Muscle of leg (tissue), 11 donors: ENCODE results near the gene ZNF793. TPM values are rescaled to one million over a fixed set of nuclear protein-coding genes. Genes with fewer than 3 reads are reported as not detected.

ENCODE experiments used
- DNase-seq: peaks from one replicate; pipeline ENCODE4 v3.0.0; 2013
- H3K27ac ChIP-seq: one replicate; pipeline ENCODE4 v1.5.1; 2013; ENCODE audit warnings: mild to moderate bottlenecking, low read length, control low read depth
- H3K27me3 ChIP-seq: one replicate; pipeline ENCODE4 v1.6.1; 2013; ENCODE audit warnings: low read length; ENCODE audit not compliant: control insufficient read depth, insufficient read depth
- H3K36me3 ChIP-seq: one replicate; pipeline ENCODE4 v1.6.1; 2013; ENCODE audit warnings: low read length; ENCODE audit not compliant: control insufficient read depth, insufficient read depth
- H3K4me1 ChIP-seq: one replicate; pipeline ENCODE4 v1.6.1; 2013; ENCODE audit warnings: low read length; ENCODE audit not compliant: control insufficient read depth, insufficient read depth
- H3K4me3 ChIP-seq: one replicate; pipeline ENCODE4 v1.5.1; 2013; ENCODE audit warnings: low read length, control low read depth
- H3K9me3 ChIP-seq: replicated peaks from 2 replicates; pipeline ENCODE4 v1.6.1; 2013; ENCODE audit warnings: low read depth, low read length; ENCODE audit not compliant: control insufficient read depth
- WGBS: methylation state at CpG from one replicate; pipeline ENCODE4 v1.1.5; 2013; ENCODE audit warnings: missing lambda C conversion rate; ENCODE audit not compliant: insufficient coverage; 5-methylcytosine and 5-hydroxymethylcytosine counted together
- polyA plus RNA-seq, 8 donors: library from polyadenylated mRNA; unstranded; fragments of 120-200 nt; gene quantifications; one replicate each; pipeline versions ENCODE4 v1.2.1 to v1.2.3, GENCODE V29; 2013; ENCODE audit warnings: inconsistent platforms in 1 of 8, low replicate concordance in 1 of 8; ENCODE audit not compliant: insufficient read length in 8 of 8, insufficient read depth in 1 of 8
- total RNA-seq: library from RNA; stranded (reverse); fragments of 120-200 nt; gene quantifications from one replicate; pipeline ENCODE4 v1.2.4, GENCODE V29; 2013

ZNF793 gene
- total and polyA plus RNA-seq, 9 donors: 7.0 to 11.7 (median 7.8) TPM

- WGBS: no CpG with 5 or more reads among the region's 3 CpGs
- no peaks in the 10 kb centered on the region for H3K27me3 ChIP-seq
These were observed 14.5 kb upstream of the ZNF793 start for GRCh38 chr19:37492213-37492612.

DNA sequence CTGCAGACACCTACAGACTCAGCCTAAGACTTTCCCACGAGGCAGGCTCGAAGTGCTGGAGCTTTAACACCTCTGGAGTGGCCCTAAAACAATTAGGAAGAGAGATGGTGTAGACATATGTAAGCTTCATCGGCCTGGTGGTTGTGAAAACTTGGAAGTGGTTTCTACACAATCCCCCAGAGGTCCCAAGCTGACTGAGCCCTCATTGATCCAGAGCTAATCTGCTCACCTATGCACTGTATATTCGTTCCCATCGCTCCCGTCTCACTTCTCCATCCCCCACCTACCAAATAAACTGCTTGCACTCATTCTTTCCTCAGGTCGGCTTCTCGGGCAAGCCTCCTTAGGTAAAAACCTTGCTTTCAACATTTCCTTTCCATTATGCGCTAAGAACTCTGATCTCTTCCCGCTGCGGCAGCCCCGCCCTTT lies 767 bp upstream of the ZNF793 start:
- H3K27me3 ChIP-seq: no peaks in the 10 kb centered on the region
- 0% methylated on average over 9 of the region's 12 CpGs for whole genome bisulfite sequencing
- DNase-seq: no peak
- H3K9me3 ChIP-seq: no peaks in the 10 kb centered on the region
- H3K4me3 ChIP-seq: peak overlapping the region; percentile 91
- peak overlapping the region; percentile 99 for H3K27ac ChIP-seq
- peaks cover 6% of the 10 kb centered on the region for H3K36me3 ChIP-seq
- peaks cover 9% of the 10 kb centered on the region for H3K4me1 ChIP-seq

More at GRCh38 chr19:37492213-37492612, 14.5 kb upstream of the ZNF793 start:
- H3K9me3 ChIP-seq: peaks cover 28% of the 10 kb centered on the region
- H3K4me3 ChIP-seq: no peak overlapping the region
- H3K36me3 ChIP-seq: no peaks in the 10 kb centered on the region
- no peak overlapping the region for H3K27ac ChIP-seq
- DNase-seq: no peak
- H3K4me1 ChIP-seq: no peaks in the 10 kb centered on the region

DNA sequence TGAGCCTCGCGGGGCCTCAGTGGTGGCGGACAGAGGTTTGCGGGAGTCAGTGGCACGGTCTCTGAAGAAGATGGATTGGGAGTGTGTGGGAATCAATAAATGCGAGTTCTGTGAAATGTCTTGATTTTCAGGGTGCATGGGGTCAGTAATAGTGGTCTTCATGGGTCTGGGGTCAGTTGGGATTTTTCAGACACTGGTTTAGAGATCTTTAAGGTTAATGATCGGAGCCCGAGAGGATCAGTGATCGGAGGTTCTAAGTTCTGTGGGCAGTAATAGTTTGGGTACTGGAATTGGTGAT lies 377 bp downstream of the ZNF793 start:
- peak overlapping the region; percentile 99 for H3K27ac ChIP-seq
- H3K9me3 ChIP-seq: no peaks in the 10 kb centered on the region
- peaks cover 6% of the 10 kb centered on the region for H3K36me3 ChIP-seq
- no peak for DNase-seq
- H3K27me3 ChIP-seq: no peaks in the 10 kb centered on the region
- peak overlapping the region; percentile 91 for H3K4me3 ChIP-seq
- WGBS: 0% methylated on average over 9 of the region's 9 CpGs
- H3K4me1 ChIP-seq: peaks cover 9% of the 10 kb centered on the region

GRCh38 chr19:37511186-37511585 lies 4.4 kb downstream of the ZNF793 start:
- Histone ChIP-seq H3K4me1 (peaks cover 4% of the 10 kb centered on the region), H3K4me3 (no peak overlapping the region), H3K36me3 (no peaks in the 10 kb centered on the region), H3K9me3 (no peaks in the 10 kb centered on the region), H3K27me3 (no peaks in the 10 kb centered on the region), H3K27ac (no peak overlapping the region)
- no peak for DNase-seq
- no CpG with 5 or more reads among the region's 3 CpGs for WGBS

DNA sequence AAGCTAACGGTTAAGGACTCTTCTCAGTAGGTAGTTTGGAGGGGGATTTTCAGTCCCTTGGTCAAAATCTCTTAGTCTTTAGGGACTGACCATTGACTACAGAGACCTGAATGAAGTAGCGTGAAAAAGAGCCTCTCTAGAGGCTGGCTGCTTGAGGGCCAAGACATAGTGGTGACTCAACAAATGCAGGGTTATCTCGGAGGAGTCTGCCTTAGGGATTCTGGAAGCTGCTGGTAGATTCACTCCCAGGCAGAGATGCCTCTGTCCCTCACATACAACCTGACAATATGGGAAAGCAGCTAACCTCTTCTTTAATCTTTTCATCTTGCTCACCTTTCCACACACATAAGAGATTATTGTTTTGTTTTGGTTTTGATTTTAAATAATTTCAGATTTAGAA lies 5.1 kb downstream of the ZNF793 start:
- Histone ChIP-seq H3K9me3 (no peaks in the 10 kb centered on the region), H3K27ac (no peak overlapping the region), H3K36me3 (peaks cover 1% of the 10 kb centered on the region), H3K4me1 (peaks cover 4% of the 10 kb centered on the region), H3K4me3 (no peak overlapping the region), H3K27me3 (no peaks in the 10 kb centered on the region)
- no peak for DNase-seq
- WGBS: 100% methylated on average over 1 of the region's 3 CpGs

DNA sequence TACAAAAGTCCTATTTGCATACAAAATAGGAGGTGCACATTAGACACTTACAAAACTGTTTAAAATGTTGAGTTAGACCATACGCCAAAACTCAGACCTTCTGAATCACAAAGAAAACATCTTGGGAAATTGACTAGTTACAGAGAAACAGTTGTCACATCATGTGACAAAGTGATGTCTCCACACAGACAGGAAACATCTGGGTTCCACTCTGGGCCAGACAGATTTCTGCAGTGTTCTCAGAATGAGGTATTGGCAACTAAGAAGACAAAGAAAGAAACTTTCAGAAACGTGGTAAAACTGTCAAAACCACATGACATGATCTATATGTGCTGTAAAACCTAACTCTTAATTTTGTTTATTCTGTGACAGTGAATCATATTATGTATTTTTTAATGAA lies 6.7 kb downstream of the ZNF793 start:
- Histone ChIP-seq H3K36me3 (peaks cover 3% of the 10 kb centered on the region), H3K9me3 (no peaks in the 10 kb centered on the region), H3K27me3 (no peaks in the 10 kb centered on the region), H3K27ac (no peak overlapping the region), H3K4me3 (no peak overlapping the region), H3K4me1 (no peaks in the 10 kb centered on the region)
- WGBS: no CpG with 5 or more reads among the region's 2 CpGs
- DNase-seq: no peak

GRCh38 chr19:37519890-37520289 lies 13.2 kb downstream of the ZNF793 start:
- WGBS: 63% methylated on average over 1 of the region's 2 CpGs
- H3K4me1 ChIP-seq: no peaks in the 10 kb centered on the region
- no peaks in the 10 kb centered on the region for H3K27me3 ChIP-seq
- H3K27ac ChIP-seq: no peak overlapping the region
- no peak overlapping the region for H3K4me3 ChIP-seq
- peaks cover 23% of the 10 kb centered on the region for H3K36me3 ChIP-seq
- H3K9me3 ChIP-seq: peaks cover 4% of the 10 kb centered on the region
- no peak for DNase-seq

DNA sequence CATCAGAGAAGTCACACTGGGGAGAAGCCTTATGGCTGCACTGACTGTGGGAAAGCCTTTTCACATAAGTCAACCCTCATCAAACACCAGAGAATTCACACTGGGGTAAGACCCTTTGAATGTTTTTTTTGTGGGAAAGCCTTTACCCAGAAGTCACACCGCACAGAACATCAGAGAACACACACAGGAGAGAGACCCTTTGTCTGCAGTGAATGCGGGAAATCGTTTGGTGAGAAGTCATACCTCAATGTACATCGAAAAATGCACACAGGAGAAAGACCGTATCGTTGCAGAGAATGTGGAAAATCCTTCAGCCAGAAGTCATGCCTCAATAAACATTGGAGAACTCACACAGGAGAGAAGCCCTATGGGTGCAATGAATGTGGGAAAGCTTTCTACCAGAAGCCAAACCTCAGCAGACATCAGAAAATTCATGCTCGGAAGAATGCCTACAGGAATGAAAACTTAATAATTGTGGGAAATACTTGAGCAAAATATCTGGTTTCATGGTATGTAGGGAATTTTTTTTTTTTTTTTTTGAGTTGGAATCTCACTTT lies 30.7 kb downstream of the ZNF793 start:
- Histone ChIP-seq H3K4me1 (no peaks in the 10 kb centered on the region), H3K27ac (no peak overlapping the region), H3K4me3 (no peak overlapping the region), H3K9me3 (peaks cover 51% of the 10 kb centered on the region), H3K36me3 (peaks cover 44% of the 10 kb centered on the region), H3K27me3 (no peaks in the 10 kb centered on the region)
- no peak for DNase-seq
- 100% methylated on average over 3 of the region's 7 CpGs for WGBS

DNA sequence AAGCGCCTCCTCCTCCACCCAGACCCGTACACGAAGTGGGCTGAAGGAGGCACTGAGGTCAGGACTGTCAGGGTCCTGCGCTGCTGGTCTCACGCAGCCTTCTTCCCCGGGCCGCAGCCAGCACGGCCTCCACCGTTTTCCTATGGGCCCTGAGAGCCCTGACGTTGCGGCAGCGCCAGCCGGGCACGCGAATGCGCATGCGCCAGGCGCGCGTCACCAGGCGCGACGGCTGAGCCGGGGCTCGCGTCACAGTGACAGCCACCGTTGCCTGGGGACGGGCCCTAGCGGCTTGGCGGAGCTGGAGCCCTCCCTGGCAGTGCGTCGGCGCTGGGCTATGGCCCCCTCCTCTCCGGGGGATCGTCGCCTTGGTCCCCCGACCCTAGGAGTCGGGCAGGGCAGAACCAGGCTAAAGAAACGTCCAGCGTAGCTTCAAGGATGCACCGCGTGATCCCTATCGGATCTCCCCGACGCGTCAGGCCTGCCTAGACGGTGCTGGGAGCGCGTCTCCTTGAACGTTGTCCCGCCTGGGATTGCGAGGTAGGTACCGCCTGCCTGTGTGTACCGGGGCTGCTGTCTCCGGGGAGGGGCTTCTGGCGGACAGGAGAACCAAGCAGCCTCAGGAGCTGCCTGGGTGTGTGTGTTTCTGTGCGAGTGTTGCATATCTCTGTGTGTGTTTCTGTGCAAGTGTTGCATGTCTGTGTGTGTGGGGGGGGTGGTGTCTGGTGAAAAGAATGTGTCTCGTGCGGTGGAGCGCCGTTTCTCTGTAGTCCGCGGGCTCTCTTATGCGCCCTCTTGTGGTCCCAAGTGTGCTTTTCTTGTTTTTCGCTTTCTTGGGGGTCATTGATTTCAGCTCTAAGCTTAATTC lies 44.6 kb downstream of the ZNF793 start:
- WGBS: 1% methylated on average over 63 of the region's 65 CpGs
- Histone ChIP-seq H3K4me3 (peak overlapping the region; percentile 68), H3K27ac (peak overlapping the region; percentile 87), H3K9me3 (peaks cover 79% of the 10 kb centered on the region), H3K36me3 (no peaks in the 10 kb centered on the region), H3K27me3 (no peaks in the 10 kb centered on the region), H3K4me1 (peaks cover 4% of the 10 kb centered on the region)
- DNase-seq: peak; percentile 69

DNA sequence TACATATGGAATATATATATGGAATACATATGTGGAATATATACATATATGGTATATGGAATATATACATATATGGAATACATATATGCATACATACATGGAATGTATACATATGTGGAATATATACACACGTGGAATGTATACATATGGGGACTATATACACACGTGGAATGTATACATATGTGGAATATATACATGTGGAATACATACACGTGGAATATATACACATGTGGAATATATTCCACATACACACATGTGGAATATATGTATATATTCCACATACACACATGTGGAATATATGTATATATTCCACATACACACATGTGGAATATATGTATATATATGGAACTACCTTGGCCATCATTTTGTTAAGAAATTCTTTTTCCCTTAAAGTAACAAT lies 56.8 kb downstream of the ZNF793 start:
- H3K27ac ChIP-seq: no peak overlapping the region
- no peaks in the 10 kb centered on the region for H3K27me3 ChIP-seq
- H3K4me3 ChIP-seq: no peak overlapping the region
- no peaks in the 10 kb centered on the region for H3K4me1 ChIP-seq
- H3K9me3 ChIP-seq: peaks cover 78% of the 10 kb centered on the region
- WGBS: no CpG with 5 or more reads among the region's 3 CpGs
- peaks cover 10% of the 10 kb centered on the region for H3K36me3 ChIP-seq
- no peak for DNase-seq
